CD4-positive, alpha-beta T cell (primary cell): Measurements from ENCODE around the gene METTL25B. TPM values are rescaled to one million over a fixed set of nuclear protein-coding genes. Genes with fewer than 3 reads are reported as not detected.

ENCODE experiments used
- ATAC-seq: fragments of 200-7000 bp; cut with Tn5 transposase; one replicate; pipeline ENCODE4 v1.10.0; 2022; ENCODE audit warnings: mild to moderate bottlenecking; ENCODE audit not compliant: poor library complexity
- CTCF ChIA-PET: fragments of 350-600 bp; sonication (Branson Sonifier 250); formaldehyde crosslinking; loops from one replicate; lab custom pipeline; 2021; ENCODE audit warnings: antibody characterized with exemption, inconsistent platforms; lab: Charles Lee
- POLR2A ChIA-PET: fragments of 350-600 bp; sonication (Branson Sonifier 250); formaldehyde crosslinking; loops from one replicate; lab custom pipeline; 2021; ENCODE audit warnings: antibody characterized with exemption, inconsistent platforms; lab: Charles Lee
- DNase-seq, 14 experiments: peaks; one replicate each; pipeline ENCODE4 v3.0.0-alpha.2; 2013 to 2020; ENCODE audit warnings: mixed read lengths in 2 of 14
- H3K27ac ChIP-seq, 2 donors: one replicate each; pipeline versions ENCODE4 v1.5.1 to v1.7.0; 2013; ENCODE audit warnings: low read length in 2 of 2, low read depth in 1 of 2, mild to moderate bottlenecking in 1 of 2
- H3K27me3 ChIP-seq, 2 experiments: 1 replicate in 1 of 2; 2 replicates in 1 of 2; pipeline versions ENCODE4 v1.6.1 to v1.7.0; 2013; ENCODE audit warnings: low read length in 2 of 2, control low read depth in 1 of 2, mild to moderate bottlenecking in 1 of 2, moderate library complexity in 1 of 2; ENCODE audit not compliant: insufficient read depth in 2 of 2, control insufficient read depth in 1 of 2
- H3K36me3 ChIP-seq: one replicate; pipeline ENCODE4 v1.6.1; 2013; ENCODE audit warnings: low read length, control low read depth; ENCODE audit not compliant: insufficient read depth
- H3K4me1 ChIP-seq: one replicate; pipeline ENCODE4 v1.6.1; 2013; ENCODE audit warnings: low read length, control low read depth; ENCODE audit not compliant: insufficient read depth
- H3K4me3 ChIP-seq: one replicate; pipeline ENCODE4 v1.5.1; 2013; ENCODE audit warnings: mild to moderate bottlenecking, low read length, moderate library complexity
- H3K9me3 ChIP-seq, 2 experiments: 1 replicate in 1 of 2; 2 replicates in 1 of 2; pipeline versions ENCODE4 v1.6.1 to v1.7.0; 2013; ENCODE audit warnings: low read length in 2 of 2, mild to moderate bottlenecking in 2 of 2, control low read depth in 1 of 2, moderate library complexity in 1 of 2; ENCODE audit not compliant: control insufficient read depth in 1 of 2, insufficient read depth in 1 of 2
- H3K27ac Mint-ChIP-seq: one replicate; pipeline ENCODE4 v1.8.0; 2020; ENCODE audit warnings: mixed read lengths
- H3K27me3 Mint-ChIP-seq: one replicate; pipeline ENCODE4 v1.8.0; 2021; ENCODE audit warnings: mixed read lengths
- H3K36me3 Mint-ChIP-seq: one replicate; pipeline ENCODE4 v1.8.0; 2021; ENCODE audit warnings: low read depth, mixed read lengths
- H3K4me1 Mint-ChIP-seq: one replicate; pipeline ENCODE4 v1.8.0; 2021; ENCODE audit warnings: low read depth, mixed read lengths
- H3K4me3 Mint-ChIP-seq: one replicate; pipeline ENCODE4 v1.8.0; 2020; ENCODE audit warnings: mild to moderate bottlenecking, mixed read lengths
- H3K9me3 Mint-ChIP-seq: one replicate; pipeline ENCODE4 v1.8.0; 2020; ENCODE audit warnings: mixed read lengths
- intact Hi-C, 2 experiments: fragments of 100-400 bp; cut with DNase I in 1 of 2; cut with micrococcal nuclease in 1 of 2; formaldehyde crosslinking; loops; one replicate each; pipeline versions ENCODE4 v1.15.1 to v1.9.0; 2023 to 2025; cut with DNase I, micrococcal nuclease
- total RNA-seq, 174 experiments: library from RNA in 2 of 174; stranded (reverse) in 2 of 174; gene quantifications; one replicate each; pipeline ENCODE4 v1.2.3 and lab custom pipeline; 2021 to 2026
- TF ChIP-seq, protein P1 (sequence below): fragments of 200-600 bp; IDR thresholded peaks from one replicate; pipeline ENCODE4 v1.8.0; 2022; ENCODE audit warnings: antibody characterized with exemption, mild to moderate bottlenecking

Gene METTL25B
- total RNA-seq, 2 experiments from 2014 or later = 10.6 to 12.0 TPM

DNA sequence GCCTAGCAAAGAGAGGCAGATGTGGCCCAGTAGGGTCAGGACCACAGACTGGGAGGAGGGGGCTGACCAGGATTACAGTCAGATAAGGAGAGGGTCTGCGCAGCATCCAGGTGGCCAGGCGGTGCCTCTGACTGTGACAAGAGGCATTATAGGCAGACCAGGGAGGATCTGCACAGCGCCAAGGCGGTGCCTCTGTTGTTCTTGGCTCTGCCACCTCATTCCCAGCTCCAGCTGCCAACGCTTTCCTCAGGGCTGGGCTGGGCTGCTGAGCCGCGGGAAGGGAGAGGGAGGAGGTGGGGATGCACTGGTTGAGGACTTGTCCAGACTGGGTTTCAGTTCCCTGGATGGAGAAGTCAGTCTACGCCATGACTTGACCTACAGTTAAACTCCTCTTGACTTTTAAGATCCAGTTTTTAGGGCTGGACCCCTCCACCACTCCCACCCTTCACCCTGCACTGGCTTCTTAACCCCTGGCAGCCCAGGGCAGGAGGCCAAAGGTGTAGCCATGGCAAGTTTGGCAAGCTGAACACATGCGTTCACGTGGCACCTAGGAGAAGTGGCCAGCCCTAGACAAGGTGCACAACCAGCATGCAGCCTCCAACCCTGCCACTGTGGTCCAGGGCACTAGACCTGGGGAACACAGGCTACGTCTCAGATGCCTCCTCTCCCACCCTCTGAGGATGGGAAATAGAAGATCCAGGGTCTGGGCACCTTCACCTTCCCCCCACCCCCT, 18.3 kb upstream of the METTL25B start:
- CTCF ChIA-PET = interaction anchor here (1.3 to 2.8 kb wide), 2 partner anchors 16 to 20 kb away, joined by 5 to 7 read pairs; no protein-coding TSS in a partner anchor
- TF ChIP-seq, protein P1, sequence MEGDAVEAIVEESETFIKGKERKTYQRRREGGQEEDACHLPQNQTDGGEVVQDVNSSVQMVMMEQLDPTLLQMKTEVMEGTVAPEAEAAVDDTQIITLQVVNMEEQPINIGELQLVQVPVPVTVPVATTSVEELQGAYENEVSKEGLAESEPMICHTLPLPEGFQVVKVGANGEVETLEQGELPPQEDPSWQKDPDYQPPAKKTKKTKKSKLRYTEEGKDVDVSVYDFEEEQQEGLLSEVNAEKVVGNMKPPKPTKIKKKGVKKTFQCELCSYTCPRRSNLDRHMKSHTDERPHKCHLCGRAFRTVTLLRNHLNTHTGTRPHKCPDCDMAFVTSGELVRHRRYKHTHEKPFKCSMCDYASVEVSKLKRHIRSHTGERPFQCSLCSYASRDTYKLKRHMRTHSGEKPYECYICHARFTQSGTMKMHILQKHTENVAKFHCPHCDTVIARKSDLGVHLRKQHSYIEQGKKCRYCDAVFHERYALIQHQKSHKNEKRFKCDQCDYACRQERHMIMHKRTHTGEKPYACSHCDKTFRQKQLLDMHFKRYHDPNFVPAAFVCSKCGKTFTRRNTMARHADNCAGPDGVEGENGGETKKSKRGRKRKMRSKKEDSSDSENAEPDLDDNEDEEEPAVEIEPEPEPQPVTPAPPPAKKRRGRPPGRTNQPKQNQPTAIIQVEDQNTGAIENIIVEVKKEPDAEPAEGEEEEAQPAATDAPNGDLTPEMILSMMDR = no peak
- Mint-ChIP-seq H3K27ac (no peak overlapping the region), H3K9me3 (no peaks in the 10 kb centered on the region), H3K27me3 (peaks cover 5% of the 10 kb centered on the region), H3K36me3 (peaks cover 1% of the 10 kb centered on the region), H3K4me3 (no peak overlapping the region), H3K4me1 (peaks cover 22% of the 10 kb centered on the region)
- ATAC-seq = no peak
- Histone ChIP-seq H3K27me3 (peaks cover 0 to 3% of the 10 kb centered on the region in 2 experiments), H3K36me3 (no peaks in the 10 kb centered on the region), H3K27ac (no peak overlapping the region), H3K4me3 (no peak overlapping the region), H3K4me1 (peaks cover 27% of the 10 kb centered on the region), H3K9me3 (no peaks in the 10 kb centered on the region)
- intact Hi-C loops = no loop called here
- DNase-seq = no peak
- POLR2A ChIA-PET = no interaction called here

DNA sequence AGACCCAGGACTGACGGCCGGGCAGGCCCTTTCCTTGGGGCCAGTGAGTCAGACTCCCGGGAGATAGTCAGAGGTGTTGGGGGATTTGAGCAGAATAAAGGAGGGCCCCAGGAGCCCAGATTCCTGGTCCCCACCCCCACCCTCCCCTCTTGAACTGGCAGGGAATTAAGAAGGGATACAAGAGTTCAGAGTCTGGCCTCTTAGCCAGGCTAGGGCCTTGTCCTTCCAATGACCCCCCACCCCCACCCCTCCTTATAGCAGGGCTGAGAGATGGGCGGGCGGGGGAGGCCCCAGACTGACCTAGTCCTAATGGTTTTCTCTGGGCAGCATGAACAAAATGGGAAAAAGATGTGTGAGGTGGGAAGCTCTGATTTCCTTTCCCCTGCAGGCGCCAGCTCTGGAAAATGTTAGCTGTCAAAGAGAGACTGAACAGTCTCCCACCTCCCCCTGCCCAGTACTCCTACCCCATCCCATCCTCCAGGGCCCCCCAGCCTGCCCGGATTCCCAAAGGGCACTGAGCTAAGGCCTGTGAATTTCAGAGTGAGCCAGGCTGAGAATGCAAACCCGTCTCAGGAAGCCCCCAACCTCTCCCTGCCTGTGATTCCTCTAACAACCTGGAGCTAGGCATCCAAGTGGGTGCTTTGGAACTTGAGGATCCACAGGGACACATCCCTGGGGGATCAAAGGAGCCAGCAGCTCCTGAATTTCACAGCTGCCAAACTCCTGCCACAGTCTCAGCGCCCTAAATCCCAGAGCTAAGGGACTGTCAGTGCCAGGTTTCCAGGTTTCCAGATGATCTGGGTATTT, 17.1 kb upstream of the METTL25B start:
- Mint-ChIP-seq H3K4me1 (peaks cover 11% of the 10 kb centered on the region), H3K36me3 (peaks cover 14% of the 10 kb centered on the region), H3K27me3 (no peaks in the 10 kb centered on the region), H3K4me3 (no peak overlapping the region), H3K9me3 (no peaks in the 10 kb centered on the region), H3K27ac (no peak overlapping the region)
- CTCF ChIA-PET = interaction anchor here (2.8 to 3.0 kb wide), 2 partner anchors 15 to 21 kb away, joined by 7 to 11 read pairs; no protein-coding TSS in a partner anchor
- intact Hi-C loops = no loop called here
- H3K27ac ChIP-seq = no peak overlapping the region
- H3K9me3 ChIP-seq = no peaks in the 10 kb centered on the region
- no peak for ATAC-seq
- TF ChIP-seq, protein P1 = no peak
- POLR2A ChIA-PET = no interaction called here
- peaks cover 3% of the 10 kb centered on the region for H3K36me3 ChIP-seq
- no peak overlapping the region for H3K4me3 ChIP-seq
- H3K27me3 ChIP-seq = no peaks in the 10 kb centered on the region
- H3K4me1 ChIP-seq = peaks cover 14% of the 10 kb centered on the region
- peak in 1 of 14 experiments; percentile 6 for DNase-seq

DNA sequence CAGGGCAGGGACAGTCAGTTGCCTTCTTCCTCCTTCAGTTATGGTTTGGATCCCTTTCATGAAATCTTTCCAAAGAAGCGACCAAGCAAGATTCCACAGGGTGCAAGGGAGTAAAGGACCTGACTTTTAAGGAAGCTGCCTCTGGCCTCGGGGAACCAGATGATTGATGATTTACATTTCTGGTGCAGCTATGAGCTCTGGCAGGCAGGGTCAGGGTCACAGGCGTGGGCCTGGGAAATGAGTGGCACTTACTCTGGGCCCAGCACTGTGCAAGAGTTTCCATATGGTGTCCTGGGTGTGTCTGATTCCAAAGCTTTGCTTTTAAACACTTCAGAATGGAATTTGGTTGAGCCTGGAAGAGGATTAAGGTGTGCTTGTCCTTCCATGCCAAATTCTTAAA, 15.6 kb upstream of the METTL25B start:
- H3K4me1 Mint-ChIP-seq = no peaks in the 10 kb centered on the region
- ATAC-seq = no peak
- no peaks in the 10 kb centered on the region for H3K27me3 Mint-ChIP-seq
- no peaks in the 10 kb centered on the region for H3K9me3 Mint-ChIP-seq
- no peak overlapping the region for H3K4me3 ChIP-seq
- TF ChIP-seq, protein P1 = no peak
- H3K36me3 Mint-ChIP-seq = peaks cover 23% of the 10 kb centered on the region
- no peaks in the 10 kb centered on the region for H3K27me3 ChIP-seq
- H3K9me3 ChIP-seq = no peaks in the 10 kb centered on the region
- H3K36me3 ChIP-seq = peaks cover 6% of the 10 kb centered on the region
- no peak for DNase-seq
- no peak overlapping the region for H3K27ac Mint-ChIP-seq
- POLR2A ChIA-PET = interaction anchor here (0.8 kb wide), 1 partner anchor 9 kb away, joined by 4 read pairs; no protein-coding TSS in a partner anchor
- CTCF ChIA-PET = interaction anchor here (2.8 to 3.0 kb wide), 2 partner anchors 14 to 23 kb away, joined by 7 to 11 read pairs; no protein-coding TSS in a partner anchor
- intact Hi-C loops = no loop called here
- no peak overlapping the region for H3K4me3 Mint-ChIP-seq
- no peak overlapping the region for H3K27ac ChIP-seq
- H3K4me1 ChIP-seq = no peaks in the 10 kb centered on the region
